HG02970 (cell line): ENCODE results near the gene NPIPB6.

Experiments
- ATAC-seq: cut with Tn5 transposase; IDR thresholded peaks from one replicate; pipeline ENCODE4 v1.9.1; 2021; ENCODE audit warnings: mild to moderate bottlenecking, moderate library complexity, moderate number of reproducible peaks; ENCODE audit not compliant: unreplicated experiment, low FRiP score

The NPIPB6 gene

GRCh38 chr16:28324235-28324886, 38.9 kb downstream of the NPIPB6 start:
- no peak for ATAC-seq

- no peak for ATAC-seq
These were observed 41.5 kb downstream of the NPIPB6 start for GRCh38 chr16:28321700-28322411.

GRCh38 chr16:28320741-28321140, 42.6 kb downstream of the NPIPB6 start:
- ATAC-seq, result no peak

DNA sequence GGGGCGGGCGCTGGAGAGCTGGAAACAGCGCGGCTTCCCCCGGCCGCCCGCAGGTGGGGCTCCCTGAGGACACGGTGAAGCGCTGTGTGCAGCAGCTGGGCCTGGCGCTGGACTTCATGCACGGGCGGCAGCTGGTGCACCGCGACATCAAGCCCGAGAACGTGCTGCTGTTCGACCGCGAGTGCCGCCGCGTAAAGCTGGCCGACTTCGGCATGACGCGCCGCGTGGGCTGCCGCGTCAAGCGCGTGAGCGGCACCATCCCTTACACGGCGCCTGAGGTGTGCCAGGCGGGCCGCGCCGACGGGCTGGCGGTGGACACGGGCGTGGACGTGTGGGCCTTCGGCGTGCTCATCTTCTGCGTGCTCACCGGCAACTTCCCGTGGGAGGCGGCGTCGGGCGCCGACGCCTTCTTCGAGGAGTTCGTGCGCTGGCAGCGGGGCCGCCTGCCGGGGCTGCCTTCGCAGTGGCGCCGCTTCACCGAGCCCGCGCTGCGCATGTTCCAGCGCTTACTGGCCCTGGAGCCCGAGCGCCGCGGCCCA, 43.2 kb downstream of the NPIPB6 start:
- no peak for ATAC-seq

DNA sequence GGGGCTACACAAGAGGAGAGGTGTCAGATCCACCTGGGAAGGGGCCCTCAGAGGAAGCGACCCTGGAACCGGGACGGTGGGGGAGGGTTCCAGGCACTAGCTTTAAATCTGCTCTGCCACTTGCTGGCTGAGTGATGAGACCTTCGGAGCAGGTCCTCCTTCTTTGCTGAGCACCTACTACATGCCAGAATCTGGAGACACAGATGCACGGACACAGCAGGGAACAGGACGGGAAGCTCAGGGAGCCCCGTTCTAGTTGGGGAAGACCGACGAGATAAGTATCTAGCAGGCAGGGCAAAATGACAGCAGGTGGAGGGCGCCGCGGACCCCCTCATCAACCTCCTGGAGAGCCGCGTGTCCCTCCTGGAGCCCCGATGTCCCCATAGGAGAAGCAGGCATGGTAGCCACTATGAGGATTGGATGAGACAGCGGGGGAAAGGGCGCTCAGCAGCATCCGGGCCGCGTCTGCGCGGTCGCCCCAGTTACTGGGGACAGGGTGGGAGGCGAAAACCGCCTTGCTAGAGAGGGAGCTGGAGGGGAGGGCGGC, 43.8 kb downstream of the NPIPB6 start:
- no peak for ATAC-seq

- ATAC-seq, result no peak
These were observed 45.1 kb downstream of the NPIPB6 start for GRCh38 chr16:28318042-28318744.

- no peak for ATAC-seq
These were observed 46.0 kb downstream of the NPIPB6 start for GRCh38 chr16:28317040-28317880.

GRCh38 chr16:28316054-28316453, 47.3 kb downstream of the NPIPB6 start:
- no peak for ATAC-seq

DNA sequence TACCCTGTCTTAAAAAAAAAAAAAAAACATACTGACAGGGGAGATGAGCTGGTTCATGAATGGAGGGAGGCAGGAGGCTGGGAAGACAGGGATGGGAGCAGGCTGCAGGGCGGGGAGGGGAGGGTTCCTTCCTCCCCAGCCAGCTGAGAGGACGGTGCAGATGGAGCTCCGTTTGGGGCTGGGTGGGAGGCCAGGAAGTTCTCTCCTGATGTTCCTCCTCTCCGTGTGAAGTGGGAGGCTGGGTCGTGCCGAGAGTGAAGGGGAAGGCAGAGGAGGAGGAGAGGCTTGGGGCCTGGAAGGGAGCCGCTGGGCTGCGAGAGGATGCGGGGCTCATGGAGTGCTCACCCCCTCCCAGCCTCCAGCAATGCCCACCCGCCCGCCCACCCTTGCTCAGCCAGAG, 49.7 kb downstream of the NPIPB6 start:
- ATAC-seq, result no peak

DNA sequence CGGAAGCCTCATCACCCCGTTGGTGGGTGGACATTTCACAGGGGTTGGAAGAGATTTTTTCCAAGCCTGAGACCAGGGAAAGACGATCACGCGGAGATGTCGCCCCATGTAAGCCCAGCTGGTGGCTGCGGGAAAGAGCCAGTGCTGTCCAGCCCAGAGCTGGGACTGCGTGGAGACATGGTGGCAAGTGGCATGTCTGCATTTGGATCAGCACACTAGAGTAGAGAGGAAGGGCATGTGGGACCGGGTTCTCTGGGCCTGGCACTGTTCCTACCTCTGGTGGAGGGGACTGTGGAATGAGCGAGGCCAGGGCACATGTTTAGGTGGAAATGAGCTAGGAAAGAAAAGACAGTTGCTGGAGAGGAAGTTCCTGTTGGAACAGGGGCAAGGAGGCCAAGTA, 51.0 kb downstream of the NPIPB6 start:
- ATAC-seq, result no peak

GRCh38 chr16:28311913-28312312, 51.4 kb downstream of the NPIPB6 start:
- ATAC-seq, result no peak

DNA sequence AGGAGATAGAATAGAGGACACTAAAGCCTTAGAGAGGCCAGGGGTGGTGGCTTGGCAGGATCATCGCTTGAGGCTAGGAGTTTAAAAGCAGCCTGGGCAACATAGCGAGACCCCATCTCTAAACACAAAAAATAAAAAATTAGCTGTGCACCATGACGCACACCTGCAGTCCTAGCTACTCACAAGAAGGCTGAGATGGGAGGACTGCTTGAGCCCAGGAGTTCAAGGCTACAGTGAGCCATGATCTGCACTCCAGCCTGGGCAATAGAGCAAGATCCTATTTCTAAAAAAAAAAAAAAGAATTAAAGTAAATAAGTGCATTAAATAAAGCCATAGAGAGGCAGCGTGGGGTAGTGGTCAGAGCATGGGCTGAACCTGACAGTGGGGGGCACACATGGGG, 51.9 kb downstream of the NPIPB6 start:
- no peak for ATAC-seq

DNA sequence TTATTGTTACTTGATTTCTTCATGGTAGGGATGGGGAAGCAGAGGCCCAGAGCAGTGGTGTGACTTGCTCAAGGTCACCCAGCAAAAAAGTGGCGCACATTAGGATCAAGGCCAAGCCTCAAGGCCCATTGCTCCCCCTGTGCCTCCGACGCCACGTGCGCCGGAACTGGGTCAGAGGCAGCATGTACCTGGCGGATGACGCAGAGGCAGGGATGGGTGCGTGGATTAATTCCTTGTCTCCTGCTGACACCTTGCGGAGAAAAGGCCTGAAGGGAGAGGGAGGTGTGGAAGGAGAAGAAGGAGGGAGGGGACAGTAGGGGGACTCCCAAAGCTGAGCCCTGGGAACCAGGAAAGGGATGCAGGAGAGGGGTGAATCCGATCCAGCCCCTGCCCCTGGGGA, 52.5 kb downstream of the NPIPB6 start:
- ATAC-seq, result no peak

DNA sequence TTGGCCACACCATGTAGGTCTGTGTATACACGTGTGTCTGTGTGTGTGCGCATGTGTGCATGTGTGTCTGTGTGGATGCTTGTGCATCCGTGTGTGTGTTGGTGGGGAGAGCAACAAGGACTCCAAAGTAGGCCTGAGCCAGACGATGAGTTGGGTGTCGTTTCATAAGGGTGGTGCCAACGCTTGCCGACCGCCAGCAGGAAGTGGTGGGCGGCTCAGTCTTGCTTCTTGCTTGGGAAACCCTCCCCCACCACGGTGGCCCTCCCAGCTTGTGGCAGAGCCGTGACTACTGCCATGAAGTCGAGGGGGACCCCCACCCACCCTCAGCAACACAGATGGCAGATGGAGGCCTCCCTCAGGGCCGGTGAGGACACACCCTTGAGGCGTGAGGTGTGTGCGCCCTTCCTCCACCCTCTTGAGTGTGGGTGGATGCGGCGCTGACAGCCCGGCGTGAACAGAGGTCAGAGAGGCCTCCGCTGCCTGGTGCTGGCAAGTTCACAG, 53.4 kb downstream of the NPIPB6 start:
- ATAC-seq, result no peak

- ATAC-seq, result no peak
These were observed 54.3 kb downstream of the NPIPB6 start for GRCh38 chr16:28308794-28309584.

DNA sequence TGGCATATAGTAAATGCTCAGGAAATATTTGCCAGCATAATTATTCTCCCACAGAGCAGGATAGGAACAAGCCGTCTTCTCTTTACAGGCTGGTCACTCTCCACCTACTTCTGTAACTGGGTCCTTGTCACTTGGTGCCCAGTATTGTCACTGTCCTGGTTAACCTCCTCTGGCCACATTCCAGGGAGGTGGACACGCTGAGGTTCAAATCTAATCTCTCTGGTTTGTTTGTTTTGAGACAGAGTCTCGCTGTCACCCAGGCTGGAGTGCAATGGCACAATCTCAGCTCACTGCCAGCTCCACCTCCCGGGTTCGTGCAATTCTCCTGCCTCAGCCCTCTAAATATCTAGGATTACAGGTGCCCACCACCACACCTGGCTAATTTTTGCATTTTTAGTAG, 55.4 kb downstream of the NPIPB6 start:
- ATAC-seq, result no peak

- no peak for ATAC-seq
These were observed 59.1 kb downstream of the NPIPB6 start for GRCh38 chr16:28304214-28304613.

GRCh38 chr16:28303132-28303531, 60.2 kb downstream of the NPIPB6 start:
- no peak for ATAC-seq

- ATAC-seq, result no peak
These were observed 61.7 kb downstream of the NPIPB6 start for GRCh38 chr16:28301620-28302019.
